K562 treated with DMSO at 1 percent for 4 hours (cell line): ENCODE results near the gene PRDM1. TPM values are rescaled to one million over a fixed set of nuclear protein-coding genes. Genes with fewer than 3 reads are reported as not detected.

ENCODE experiments used
- total RNA-seq: library from RNA; unstranded; fragments of 300-600 nt; gene quantifications from 2 replicates; pipeline ENCODE4 v1.2.3, GENCODE V29; 2022; ENCODE audit not compliant: insufficient read depth

Gene PRDM1
- 0.63 TPM in 1 of 2 replicates, not detected in the other for total RNA-seq

GRCh38 chr6:106085984-106086813 is at the start of gene PRDM1:
Gene PRDM1 (plus strand): TSS chr6:106086336. CDS start chr6:106086554, 218 bp downstream.

Other genes starting within 250 kb of the PRDM1 start
- gene ATG5, start 239.4 kb downstream of the PRDM1 start, total RNA-seq = 22.9 and 27.1 TPM in 2 replicates